H1 (cell line): Measurements from ENCODE around the gene TGFBR1. TPM values are rescaled to one million over a fixed set of nuclear protein-coding genes. Genes with fewer than 3 reads are reported as not detected.

Experiments used
- ASH2L ChIP-seq: fragments of 200-600, 300-600 bp; sonication (generic); IDR thresholded peaks from one replicate; pipeline ENCODE4 v1.7.1; 2017; ENCODE audit warnings: low read length
- RXRA ChIP-seq: IDR thresholded peaks from 2 replicates; pipeline ENCODE4 v1.6.1; 2011; ENCODE audit warnings: low read depth, mild to moderate bottlenecking, low read length, moderate library complexity; ENCODE audit not compliant: insufficient read depth
- polyA plus RNA-seq, 7 experiments: library from polyadenylated mRNA; depleted of rRNA in 3 of 7; stranded (reverse) in 5 of 7; unstranded in 2 of 7; fragments of >200 nt in 5 of 7; fragments of 200-250 nt in 2 of 7; gene quantifications; 1 replicate in 5 of 7; 2 replicates in 1 of 7; 4 replicates in 1 of 7; pipeline versions ENCODE4 v1.2.1 to v1.2.3, GENCODE V29; 2011 to 2013; ENCODE audit warnings: missing spikeins in 2 of 7, mixed read lengths in 2 of 7
- total RNA-seq: library from RNA; stranded (reverse); fragmentation: NEBNext Ultra II Directional; extraction: Animal tissue kit (Norgen Biotek cat#: 25700); gene quantifications from 2 replicates; pipeline ENCODE4 v1.2.1, GENCODE V29; 2021

Gene TGFBR1
- total and polyA plus RNA-seq, 2 of the 8 experiments (the other 6 are each of a cell fraction or from before 2014, with no cell fraction given): 16.8 to 52.4 TPM

- TF ChIP-seq ASH2L: no peak
- TF ChIP-seq RXRA: no peak
Measured at GRCh38 chr9:99109522-99109921, 4.6 kb downstream of the TGFBR1 start (continued).
